Astrocyte (in vitro differentiated cells and primary cell): ENCODE results near the gene MAPK8IP3. TPM values are rescaled to one million over a fixed set of nuclear protein-coding genes. Genes with fewer than 3 reads are reported as not detected.

Experiments used
- DNase-seq: peaks from one replicate; pipeline ENCODE4 v3.0.0-alpha.2; 2010; ENCODE audit warnings: low read depth
- FAIRE-seq: peaks from 2 replicates; lab custom pipeline; 2011; peaks lifted over from hg19 to GRCh38; lab: Jason Lieb, UNC
- H2AFZ ChIP-seq: 2 replicates; pipeline ENCODE4 v1.6.0; 2012; ENCODE audit warnings: low read depth, low read length, inconsistent platforms
- H3K27ac ChIP-seq: 2 replicates; pipeline ENCODE4 v1.5.1; 2011; ENCODE audit warnings: low read depth, low read length, inconsistent platforms
- H3K27me3 ChIP-seq: 2 replicates; pipeline ENCODE4 v1.6.0; 2011; ENCODE audit warnings: low read length, inconsistent platforms; ENCODE audit not compliant: insufficient read depth
- H3K36me3 ChIP-seq: 2 replicates; pipeline ENCODE4 v1.5.1; 2011; ENCODE audit warnings: low read length, inconsistent platforms; ENCODE audit not compliant: insufficient read depth
- H3K4me1 ChIP-seq: 2 replicates; pipeline ENCODE4 v1.5.1; 2011; ENCODE audit warnings: low read length, inconsistent platforms; ENCODE audit not compliant: insufficient read depth
- H3K4me2 ChIP-seq: 2 replicates; pipeline ENCODE4 v1.6.0; 2012; ENCODE audit warnings: low read length, inconsistent platforms
- H3K4me3 ChIP-seq: 2 replicates; pipeline ENCODE4 v1.5.1; 2011; ENCODE audit warnings: low read depth, mild to moderate bottlenecking, low read length, inconsistent platforms; ENCODE audit not compliant: insufficient read depth
- H3K79me2 ChIP-seq: 2 replicates; pipeline ENCODE4 v1.6.0; 2012; ENCODE audit warnings: mild to moderate bottlenecking, low read length, inconsistent platforms; ENCODE audit not compliant: insufficient read depth
- H3K9ac ChIP-seq: 2 replicates; pipeline ENCODE4 v1.6.0; 2012; ENCODE audit warnings: mild to moderate bottlenecking, low read length, inconsistent platforms
- H3K9me3 ChIP-seq: 2 replicates; pipeline ENCODE4 v1.5.1; 2012; ENCODE audit warnings: low read depth, mild to moderate bottlenecking, low read length, inconsistent platforms; ENCODE audit not compliant: insufficient read depth
- H4K20me1 ChIP-seq: 2 replicates; pipeline ENCODE4 v1.6.0; 2012; ENCODE audit warnings: low read length, inconsistent platforms; ENCODE audit not compliant: insufficient read depth
- H3K27ac Mint-ChIP-seq: one replicate; pipeline ENCODE4 v1.8.0; 2021; ENCODE audit warnings: mild to moderate bottlenecking, mixed read lengths; ENCODE audit not compliant: unreplicated experiment
- H3K27me3 Mint-ChIP-seq: one replicate; pipeline ENCODE4 v1.8.0; 2021; ENCODE audit warnings: low read depth, mixed read lengths; ENCODE audit not compliant: unreplicated experiment
- H3K36me3 Mint-ChIP-seq: one replicate; pipeline ENCODE4 v1.8.0; 2021; ENCODE audit warnings: low read depth, mixed read lengths; ENCODE audit not compliant: unreplicated experiment
- H3K4me1 Mint-ChIP-seq: one replicate; pipeline ENCODE4 v1.8.0; 2021; ENCODE audit warnings: low read depth, mixed read lengths; ENCODE audit not compliant: unreplicated experiment
- H3K4me3 Mint-ChIP-seq: one replicate; pipeline ENCODE4 v1.8.0; 2021; ENCODE audit warnings: mild to moderate bottlenecking, moderate library complexity, mixed read lengths; ENCODE audit not compliant: unreplicated experiment
- H3K9me3 Mint-ChIP-seq: one replicate; pipeline ENCODE4 v1.8.0; 2021; ENCODE audit warnings: mild to moderate bottlenecking, mixed read lengths; ENCODE audit not compliant: unreplicated experiment
- EZH2 ChIP-seq: IDR thresholded peaks from 2 replicates; pipeline ENCODE4 v1.6.1; 2012; ENCODE audit warnings: mild to moderate bottlenecking, low read length, inconsistent platforms; ENCODE audit not compliant: insufficient read depth
- total RNA-seq: library from RNA; stranded (reverse); gene quantifications from 2 replicates; pipeline ENCODE4 v1.2.1, GENCODE V29; 2021
- TF ChIP-seq, protein P1 (sequence below): IDR thresholded peaks from 2 replicates; pipeline ENCODE4 v1.5.1; 2011; ENCODE audit warnings: low read depth, mild to moderate bottlenecking, inconsistent platforms, low read length, moderate library complexity; ENCODE audit not compliant: insufficient read depth

MAPK8IP3 gene
- total RNA-seq, 1 donor from 2014 or later, result 92.4 TPM

DNA sequence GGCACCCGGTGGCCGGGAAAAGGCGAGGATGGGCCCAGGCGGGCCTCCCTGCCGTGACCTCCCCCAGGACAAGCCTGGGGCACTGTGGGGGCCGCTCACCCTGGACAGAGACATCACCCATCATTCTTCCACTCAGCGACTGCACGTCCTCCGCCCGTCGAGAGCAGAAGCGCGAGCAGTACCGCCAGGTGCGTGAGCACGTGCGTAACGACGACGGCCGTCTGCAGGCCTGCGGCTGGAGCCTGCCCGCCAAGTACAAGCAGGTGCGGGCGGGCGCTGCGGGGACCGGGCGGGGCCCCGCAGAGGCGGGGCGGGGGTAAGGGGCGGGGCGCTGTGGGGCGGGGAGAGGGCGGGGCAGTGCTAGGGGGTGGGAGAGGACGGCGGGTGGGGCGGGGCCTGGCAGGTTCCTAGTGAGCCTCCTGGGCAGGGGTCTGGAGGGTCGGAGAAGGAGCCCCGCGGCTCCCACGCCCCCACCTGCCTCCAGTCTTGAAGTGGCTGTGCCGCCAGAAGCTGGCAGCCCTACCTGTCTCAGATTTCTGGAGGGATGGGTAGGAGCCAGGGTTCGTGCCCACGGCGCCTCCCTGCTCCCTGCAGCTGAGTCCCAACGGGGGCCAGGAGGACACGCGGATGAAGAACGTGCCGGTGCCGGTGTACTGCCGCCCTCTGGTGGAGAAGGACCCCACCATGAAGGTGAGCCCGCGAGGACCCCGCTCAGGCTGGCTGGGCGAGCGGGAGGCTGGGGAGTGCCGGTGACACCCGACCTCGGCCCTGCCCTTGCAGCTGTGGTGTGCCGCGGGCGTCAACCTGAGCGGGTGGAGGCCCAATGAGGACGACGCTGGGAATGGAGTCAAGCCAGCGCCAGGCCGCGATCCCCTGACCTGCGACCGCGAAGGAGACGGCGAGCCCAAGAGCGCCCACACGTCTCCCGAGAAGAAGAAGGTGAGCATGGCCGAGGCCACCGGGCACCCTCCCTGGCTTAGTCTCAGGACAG lies 57.8 kb downstream of the MAPK8IP3 start:
- peaks cover 4% of the 10 kb centered on the region for H3K36me3 Mint-ChIP-seq

DNA sequence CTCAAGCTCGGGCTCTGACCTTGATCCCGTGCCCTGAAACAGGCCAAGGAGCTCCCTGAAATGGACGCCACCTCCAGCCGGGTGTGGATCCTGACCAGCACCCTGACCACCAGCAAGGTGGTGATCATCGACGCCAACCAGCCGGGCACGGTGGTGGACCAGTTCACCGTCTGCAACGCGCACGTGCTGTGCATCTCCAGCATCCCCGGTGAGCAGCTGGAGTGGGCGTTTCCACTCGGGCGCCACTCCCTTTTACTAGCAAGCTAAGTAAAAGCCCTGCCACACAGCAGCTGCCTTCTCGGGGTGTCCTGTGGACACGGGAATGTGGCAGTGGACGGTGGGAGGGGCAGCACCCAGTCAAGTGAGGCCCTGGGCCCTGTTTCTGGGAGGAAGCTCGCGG lies 59.0 kb downstream of the MAPK8IP3 start:
- Histone ChIP-seq H3K27me3 (no peaks in the 10 kb centered on the region), H4K20me1 (peaks cover 37% of the 10 kb centered on the region), H3K9me3 (no peaks in the 10 kb centered on the region), H3K4me2 (no peak overlapping the region), H3K9ac (no peak overlapping the region), H3K36me3 (peaks cover 2% of the 10 kb centered on the region), H3K79me2 (no peaks in the 10 kb centered on the region), H3K4me3 (no peak overlapping the region), H2AFZ (no peak overlapping the region), H3K4me1 (no peaks in the 10 kb centered on the region), H3K27ac (no peak overlapping the region)
- Mint-ChIP-seq H3K27me3 (no peaks in the 10 kb centered on the region), H3K4me3 (no peak overlapping the region), H3K4me1 (no peaks in the 10 kb centered on the region), H3K27ac (no peak overlapping the region), H3K36me3 (peaks cover 4% of the 10 kb centered on the region), H3K9me3 (no peaks in the 10 kb centered on the region)
- DNase-seq (no peak), FAIRE-seq (no peak)
- TF ChIP-seq, protein P1, sequence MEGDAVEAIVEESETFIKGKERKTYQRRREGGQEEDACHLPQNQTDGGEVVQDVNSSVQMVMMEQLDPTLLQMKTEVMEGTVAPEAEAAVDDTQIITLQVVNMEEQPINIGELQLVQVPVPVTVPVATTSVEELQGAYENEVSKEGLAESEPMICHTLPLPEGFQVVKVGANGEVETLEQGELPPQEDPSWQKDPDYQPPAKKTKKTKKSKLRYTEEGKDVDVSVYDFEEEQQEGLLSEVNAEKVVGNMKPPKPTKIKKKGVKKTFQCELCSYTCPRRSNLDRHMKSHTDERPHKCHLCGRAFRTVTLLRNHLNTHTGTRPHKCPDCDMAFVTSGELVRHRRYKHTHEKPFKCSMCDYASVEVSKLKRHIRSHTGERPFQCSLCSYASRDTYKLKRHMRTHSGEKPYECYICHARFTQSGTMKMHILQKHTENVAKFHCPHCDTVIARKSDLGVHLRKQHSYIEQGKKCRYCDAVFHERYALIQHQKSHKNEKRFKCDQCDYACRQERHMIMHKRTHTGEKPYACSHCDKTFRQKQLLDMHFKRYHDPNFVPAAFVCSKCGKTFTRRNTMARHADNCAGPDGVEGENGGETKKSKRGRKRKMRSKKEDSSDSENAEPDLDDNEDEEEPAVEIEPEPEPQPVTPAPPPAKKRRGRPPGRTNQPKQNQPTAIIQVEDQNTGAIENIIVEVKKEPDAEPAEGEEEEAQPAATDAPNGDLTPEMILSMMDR, result no peak
- TF ChIP-seq EZH2, result no peak

More for the DNA sequence above, 57.8 kb downstream of the MAPK8IP3 start:
- DNase-seq, result no peak
- FAIRE-seq, result no peak
- no peaks in the 10 kb centered on the region for H3K9me3 ChIP-seq
- no peak for TF ChIP-seq EZH2
- TF ChIP-seq, protein P1, result peak; percentile 17
- no peak overlapping the region for H3K4me3 Mint-ChIP-seq
- no peak overlapping the region for H3K4me2 ChIP-seq
- no peaks in the 10 kb centered on the region for H3K79me2 ChIP-seq
- peaks cover 2% of the 10 kb centered on the region for H3K36me3 ChIP-seq
- no peak overlapping the region for H3K9ac ChIP-seq
- no peaks in the 10 kb centered on the region for H3K9me3 Mint-ChIP-seq
- H4K20me1 ChIP-seq, result peaks cover 25% of the 10 kb centered on the region
- no peaks in the 10 kb centered on the region for H3K27me3 ChIP-seq
- no peaks in the 10 kb centered on the region for H3K4me1 ChIP-seq
- H3K27ac Mint-ChIP-seq, result no peak overlapping the region
- no peaks in the 10 kb centered on the region for H3K4me1 Mint-ChIP-seq
- no peak overlapping the region for H3K4me3 ChIP-seq
- H2AFZ ChIP-seq, result no peak overlapping the region
- no peak overlapping the region for H3K27ac ChIP-seq
- no peaks in the 10 kb centered on the region for H3K27me3 Mint-ChIP-seq

DNA sequence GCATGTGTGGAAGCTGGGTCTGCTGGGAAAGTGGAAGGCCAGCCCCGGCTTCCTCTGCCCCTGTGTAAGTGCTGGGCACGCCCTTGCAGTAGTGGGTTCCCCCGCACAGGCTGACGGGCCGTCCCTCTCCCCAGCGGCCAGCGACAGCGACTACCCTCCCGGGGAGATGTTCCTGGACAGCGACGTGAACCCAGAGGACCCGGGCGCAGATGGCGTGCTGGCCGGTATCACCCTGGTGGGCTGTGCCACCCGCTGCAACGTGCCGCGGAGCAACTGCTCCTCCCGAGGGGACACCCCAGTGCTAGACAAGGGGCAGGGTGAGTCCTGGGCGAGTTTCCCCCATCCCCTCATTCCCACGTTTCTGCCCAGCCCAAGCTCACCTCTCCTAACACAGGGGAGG lies 59.8 kb downstream of the MAPK8IP3 start:
- DNase-seq, result no peak
- Histone ChIP-seq H4K20me1 (peaks cover 44% of the 10 kb centered on the region), H3K4me1 (peaks cover 8% of the 10 kb centered on the region), H3K4me3 (no peak overlapping the region), H3K79me2 (no peaks in the 10 kb centered on the region), H2AFZ (no peak overlapping the region), H3K9me3 (no peaks in the 10 kb centered on the region), H3K27ac (no peak overlapping the region), H3K36me3 (no peaks in the 10 kb centered on the region), H3K4me2 (no peak overlapping the region), H3K27me3 (no peaks in the 10 kb centered on the region), H3K9ac (no peak overlapping the region)
- Mint-ChIP-seq H3K27ac (no peak overlapping the region), H3K27me3 (no peaks in the 10 kb centered on the region), H3K36me3 (peaks cover 4% of the 10 kb centered on the region), H3K9me3 (no peaks in the 10 kb centered on the region), H3K4me3 (no peak overlapping the region), H3K4me1 (peaks cover 2% of the 10 kb centered on the region)
- no peak for FAIRE-seq
- TF ChIP-seq, protein P1, result no peak
- no peak for TF ChIP-seq EZH2
